Measurements from ENCODE around the gene ABHD8. TPM values are rescaled to one million over a fixed set of nuclear protein-coding genes. Genes with fewer than 3 reads are reported as not detected.

The ABHD8 gene
- total and polyA plus RNA-seq, 2 of the 13 experiments (the other 11 are each of a cell fraction or from before 2014, with no cell fraction given), result 6.3 to 7.2 TPM

- peak; percentile 68; the same call in 1 of the 2 replicates for TF ChIP-seq ZBTB33 (CRISPR knock-in tag; IDR thresholded peaks at IDR 0.05)
- TF ChIP-seq LBX2 (CRISPR knock-in tag; IDR thresholded peaks at IDR 0.05; ENCODE audit: borderline replicate concordance), result 0 out of 2 replicates have a peak, but pooled peaks have one; percentile 17
- peak; percentile 54; the same call in 1 of the 2 replicates for TF ChIP-seq ZNF333 (CRISPR knock-in tag; IDR thresholded peaks at IDR 0.05; ENCODE audit: borderline replicate concordance)
- peak; percentile 24; the same call in 1 of the 2 replicates for TF ChIP-seq ZNF556 (CRISPR knock-in tag; IDR thresholded peaks at IDR 0.05; ENCODE audit: borderline replicate concordance)
- no peak for TF ChIP-seq TRIM22 (IDR thresholded peaks at IDR 0.05)
- TF ChIP-seq RCOR2 (CRISPR knock-in tag; IDR thresholded peaks at IDR 0.05), result no peak
- peak; percentile 51; the same call in 1 of the 2 replicates for TF ChIP-seq RXRB (CRISPR knock-in tag; IDR thresholded peaks at IDR 0.05; ENCODE audit: borderline replicate concordance)
- TF ChIP-seq CCDC6 (CRISPR knock-in tag; IDR thresholded peaks at IDR 0.05), result peak; percentile 78
- TF ChIP-seq TOPORS (CRISPR knock-in tag; IDR thresholded peaks at IDR 0.05), result no peak
- peak; percentile 38; the same call in 1 of the 2 replicates for TF ChIP-seq SOX5 (CRISPR knock-in tag; IDR thresholded peaks at IDR 0.05; ENCODE audit: borderline replicate concordance)
- TF ChIP-seq ZNF281 (CRISPR knock-in tag; IDR thresholded peaks at IDR 0.05; ENCODE audit: borderline replicate concordance), result no peak
- no peak for TF ChIP-seq CREB1 (IDR thresholded peaks at IDR 0.05)
- no peak for TF ChIP-seq CREB1 (CRISPR knock-in tag; IDR thresholded peaks at IDR 0.05)
- TF ChIP-seq NR2F2 (IDR thresholded peaks at IDR 0.05; ENCODE audit: borderline replicate concordance, low read depth), result no peak; the same call in 1 of the 2 replicates
- no peak for TF ChIP-seq ZNF253 (CRISPR knock-in tag; IDR thresholded peaks at IDR 0.05; ENCODE audit: borderline replicate concordance)
- TF ChIP-seq RARA (CRISPR knock-in tag; IDR thresholded peaks at IDR 0.05), result no peak
- TF ChIP-seq ZNF20 (CRISPR knock-in tag; IDR thresholded peaks at IDR 0.05), result no peak
- TF ChIP-seq ZNF629 (CRISPR knock-in tag; conservative IDR thresholded peaks at IDR 0.05), result no peak
- TF ChIP-seq ZSCAN12 (CRISPR knock-in tag; IDR thresholded peaks at IDR 0.05), result no peak
- no peak for TF ChIP-seq ZNF740 (CRISPR knock-in tag; IDR thresholded peaks at IDR 0.05)
- TF ChIP-seq ATF5 (CRISPR knock-in tag; IDR thresholded peaks at IDR 0.05; ENCODE audit: low read depth), result no peak
- TF ChIP-seq NFYC (CRISPR knock-in tag; IDR thresholded peaks at IDR 0.05), result no peak
- no peak for TF ChIP-seq ZSCAN29 (CRISPR knock-in tag; conservative IDR thresholded peaks at IDR 0.05)
- TF ChIP-seq KMT2B (CRISPR knock-in tag; IDR thresholded peaks at IDR 0.05), result no peak
These were observed 20.6 kb downstream of the ABHD8 start (continued) for GRCh38 chr19:17282488-17283125.
